MV-4-11 (cell line): Measurements from ENCODE around the gene REEP1.
"Not testable (repeated sequence)": the region's sequence is repeated elsewhere in the genome, so short reads cannot be mapped to it uniquely, and the experiment has no call there.

Experiments
- DNase-seq: peaks from one replicate; lab custom pipeline; 2025; lab: John Stamatoyannopoulos, UW

REEP1 gene

DNA sequence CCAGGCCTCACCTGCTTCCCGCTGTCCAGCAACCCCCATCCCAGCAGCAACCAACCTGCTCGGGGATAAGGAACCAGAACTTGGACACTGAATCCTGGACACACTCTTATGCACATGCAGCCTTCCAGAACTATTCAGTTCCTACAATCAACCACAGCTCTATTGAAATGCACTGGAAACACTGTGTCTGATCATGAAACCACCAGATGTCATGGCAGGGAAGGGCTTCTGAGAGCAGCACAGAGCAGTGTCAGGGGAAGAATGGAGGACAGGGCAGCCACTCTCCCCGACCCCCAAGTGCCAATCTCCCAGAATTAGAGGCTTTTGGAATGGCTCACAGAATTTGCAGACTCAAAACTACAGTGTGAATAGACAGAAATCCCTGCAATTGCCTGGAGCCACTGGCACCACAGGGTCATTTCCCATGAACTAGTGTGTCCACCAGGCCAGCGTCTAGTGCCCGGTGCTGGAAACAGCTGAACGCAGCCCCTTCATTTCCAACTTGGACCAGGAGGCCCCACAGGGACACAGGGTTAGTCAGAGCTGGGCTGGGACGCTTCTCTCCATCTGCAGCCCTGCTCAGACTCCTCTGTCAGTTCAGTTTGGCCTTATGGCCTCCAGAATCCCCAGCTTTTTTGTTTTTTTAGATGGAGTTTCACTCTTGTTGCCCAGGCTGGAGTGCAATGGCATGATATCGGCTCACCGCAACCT lies 112.6 kb downstream of the REEP1 start:
- DNase-seq, result peak; percentile 27

DNA sequence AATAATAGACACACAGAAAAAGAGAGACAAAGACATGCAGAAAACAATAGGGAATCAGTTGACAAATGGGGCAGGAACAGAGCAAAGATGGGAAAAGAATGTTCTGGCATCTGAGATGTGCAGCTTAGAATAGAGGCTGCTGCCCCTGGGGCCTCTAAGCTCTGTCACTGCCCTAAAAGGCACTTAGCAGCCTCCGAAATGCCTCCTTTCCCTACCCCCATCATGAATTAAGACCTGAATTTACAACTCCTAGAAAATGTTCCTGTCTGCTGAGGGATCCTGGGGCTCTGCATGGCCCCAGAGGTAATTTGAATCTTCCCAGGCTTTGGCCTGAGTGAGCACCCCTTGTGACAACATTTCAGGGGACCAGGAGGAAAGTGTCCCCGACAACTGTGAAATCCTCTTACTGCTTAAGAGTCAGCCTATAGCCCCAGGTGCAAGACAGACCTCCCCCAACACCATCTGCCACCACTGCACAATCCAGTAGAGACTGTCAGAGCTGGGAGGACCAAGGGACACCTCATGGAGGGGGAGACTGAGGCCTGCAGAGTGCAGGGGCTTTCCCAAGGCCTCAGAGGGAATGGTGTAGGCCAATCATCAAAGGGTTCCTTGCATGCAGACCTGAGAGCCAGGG lies 113.4 kb downstream of the REEP1 start:
- no peak for DNase-seq

DNA sequence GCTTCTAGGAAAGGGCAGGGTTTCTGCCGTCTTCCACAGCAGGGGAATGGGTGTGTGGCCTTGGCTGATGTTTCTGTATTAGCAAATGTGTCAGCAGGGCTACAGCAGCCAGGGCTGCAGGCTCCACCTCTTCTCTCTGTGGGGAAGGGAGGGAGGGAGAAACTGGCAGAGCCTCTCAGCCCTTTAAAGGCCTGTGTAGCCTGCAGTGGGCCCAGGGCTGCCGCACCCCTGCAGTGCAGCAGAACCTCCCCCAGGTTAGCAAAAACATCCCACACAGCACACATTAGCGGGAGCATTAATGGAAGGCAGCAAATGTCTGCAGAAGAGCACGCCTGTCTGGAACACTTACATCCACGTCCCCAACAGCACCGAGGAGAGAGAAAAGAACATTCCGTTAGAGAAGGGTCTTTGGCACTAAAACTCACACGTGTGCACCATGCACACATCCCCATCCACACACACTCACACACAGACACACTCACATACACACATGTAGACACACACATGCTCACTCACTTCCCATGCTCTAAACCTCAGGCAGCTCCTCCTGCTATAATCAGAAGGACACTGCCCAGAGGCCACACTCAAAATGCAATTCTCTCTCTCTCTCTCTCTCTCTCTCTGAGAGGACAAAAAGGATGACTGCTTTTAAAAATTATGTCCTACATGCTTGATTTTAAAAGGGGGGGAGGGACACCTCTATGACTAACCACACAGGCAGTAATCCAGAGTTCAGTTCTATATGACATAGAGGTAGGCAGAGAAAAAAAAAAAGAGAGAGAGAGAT lies 114.1 kb downstream of the REEP1 start:
- no peak for DNase-seq

DNA sequence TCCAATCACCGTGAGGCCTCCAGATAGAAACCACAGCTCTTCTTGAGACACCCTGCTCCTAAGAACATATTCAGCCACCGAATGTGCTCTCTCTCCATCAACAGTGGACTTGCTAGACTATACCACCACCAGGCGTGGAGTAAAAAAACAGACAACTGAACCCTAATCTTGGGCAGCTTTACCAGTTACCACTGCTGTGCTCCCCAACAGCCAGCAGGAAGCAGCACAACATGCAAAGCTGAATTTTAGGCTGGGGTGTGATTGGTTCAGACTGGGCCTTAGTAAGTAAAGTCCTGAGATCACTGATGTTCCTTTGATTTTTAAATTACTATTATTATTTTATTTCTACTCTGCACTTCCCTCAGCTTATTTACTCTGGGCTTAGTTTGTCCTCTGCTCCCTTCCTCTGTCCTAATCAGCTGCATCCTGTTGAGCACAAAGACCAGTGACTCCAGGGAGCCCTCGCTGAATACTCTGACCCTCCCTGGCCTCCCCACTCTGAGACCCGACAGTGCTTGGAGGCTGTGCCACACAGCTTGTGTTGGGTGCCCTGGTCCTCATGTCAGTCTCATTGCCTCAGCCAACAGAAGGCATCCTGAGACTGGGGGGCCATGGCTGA lies 116.3 kb downstream of the REEP1 start:
- peak; percentile 64 for DNase-seq

DNA sequence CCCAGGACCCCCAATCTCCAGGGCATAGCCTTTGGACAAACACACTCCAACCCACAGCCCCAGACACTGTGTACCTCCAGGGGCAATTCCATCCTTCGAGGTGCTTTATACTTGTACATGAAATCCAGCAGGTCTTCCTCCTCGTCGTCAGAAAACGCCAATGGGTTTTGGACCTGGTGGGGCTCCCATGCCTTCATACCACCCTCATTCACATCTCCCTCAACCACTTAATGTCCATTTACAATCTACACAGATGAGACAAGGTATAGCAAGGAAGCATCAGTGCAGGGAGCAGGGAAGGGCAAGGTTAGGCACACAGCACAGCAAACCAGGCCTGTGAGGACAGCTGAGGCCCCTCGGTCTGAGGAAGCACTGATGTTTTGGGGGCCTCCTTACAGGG lies 117.5 kb downstream of the REEP1 start:
- DNase-seq, result no peak

DNA sequence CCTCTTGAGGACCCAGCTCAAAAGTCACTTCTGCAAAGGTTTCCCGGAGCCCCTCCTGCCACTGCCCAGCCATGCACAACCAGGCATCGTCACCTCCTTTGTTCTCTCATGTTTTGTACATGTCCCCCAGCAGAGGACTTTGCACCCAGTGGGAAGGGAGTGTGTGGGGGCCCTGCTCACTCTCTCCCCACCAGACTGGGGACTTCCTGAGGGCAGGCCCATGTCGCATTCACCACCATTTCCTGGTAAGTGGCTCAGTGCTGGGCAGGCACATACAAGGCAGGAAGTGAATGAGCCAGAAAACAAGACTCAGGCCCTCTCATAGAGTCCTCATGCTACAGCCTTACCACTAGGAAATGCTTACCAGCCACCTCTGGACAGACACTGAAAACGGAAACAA lies 119.3 kb downstream of the REEP1 start:
- DNase-seq, result no peak

DNA sequence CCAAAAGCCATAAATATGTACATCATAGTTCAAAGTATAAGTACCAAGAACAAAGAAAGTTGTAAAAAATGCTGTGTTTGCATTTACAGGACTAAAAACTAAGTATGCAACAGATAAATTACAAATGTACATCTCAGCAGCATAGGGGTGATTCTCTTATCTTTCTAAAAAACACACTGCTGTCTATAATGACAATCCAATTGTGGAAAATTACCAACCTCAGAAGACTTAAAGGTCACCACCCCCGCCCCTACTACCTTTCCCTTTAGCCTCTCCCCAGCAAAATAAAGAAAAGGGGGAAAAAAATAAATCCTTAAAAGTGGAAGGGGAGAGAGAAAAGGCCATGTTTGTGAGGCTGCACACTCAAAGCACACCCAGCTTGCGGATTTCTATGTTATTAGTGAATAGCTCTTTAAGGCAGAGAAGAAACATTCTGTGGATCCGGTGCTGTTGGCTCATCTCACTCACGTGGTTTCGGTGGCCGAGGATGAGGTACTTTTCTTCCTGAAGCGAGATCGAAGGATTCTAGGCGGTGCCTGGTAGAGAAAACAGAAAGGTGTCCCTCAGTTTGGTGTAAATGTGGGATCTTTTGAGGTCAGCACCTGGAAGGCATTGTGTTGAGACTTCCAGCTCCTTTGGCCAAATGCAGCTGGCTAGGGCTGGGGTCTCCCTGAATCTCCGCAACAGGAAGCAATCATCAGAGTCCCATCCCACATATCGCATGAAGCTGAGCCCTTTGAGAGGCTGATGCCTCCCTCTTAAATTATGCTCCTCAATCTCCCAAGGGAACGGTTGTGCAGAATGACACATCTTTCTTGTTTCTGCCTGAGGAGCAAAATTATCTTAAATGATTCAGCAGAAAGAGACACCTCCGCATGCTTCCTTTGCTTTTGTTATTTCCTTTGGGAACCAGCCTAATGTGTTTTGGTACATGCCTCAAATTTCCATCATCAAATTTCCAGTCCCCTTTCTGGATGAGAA lies 120.6 kb downstream of the REEP1 start:
- peak; percentile 50 for DNase-seq

DNA sequence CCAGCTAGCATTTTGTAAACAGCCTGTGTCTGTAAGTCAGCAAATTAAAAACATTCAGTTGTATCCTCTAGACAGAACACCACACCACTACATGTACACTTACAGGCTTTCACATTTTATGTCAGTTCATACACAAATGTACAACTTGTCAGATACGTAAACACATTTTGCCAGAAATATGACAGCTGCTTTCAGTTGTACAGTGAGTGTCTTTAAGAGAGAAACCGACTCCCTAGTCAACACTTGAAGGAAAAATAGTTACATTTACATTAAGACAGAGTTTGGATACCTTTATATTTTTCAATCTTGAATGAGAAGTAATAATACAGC lies 123.0 kb downstream of the REEP1 start:
- DNase-seq, result no peak

DNA sequence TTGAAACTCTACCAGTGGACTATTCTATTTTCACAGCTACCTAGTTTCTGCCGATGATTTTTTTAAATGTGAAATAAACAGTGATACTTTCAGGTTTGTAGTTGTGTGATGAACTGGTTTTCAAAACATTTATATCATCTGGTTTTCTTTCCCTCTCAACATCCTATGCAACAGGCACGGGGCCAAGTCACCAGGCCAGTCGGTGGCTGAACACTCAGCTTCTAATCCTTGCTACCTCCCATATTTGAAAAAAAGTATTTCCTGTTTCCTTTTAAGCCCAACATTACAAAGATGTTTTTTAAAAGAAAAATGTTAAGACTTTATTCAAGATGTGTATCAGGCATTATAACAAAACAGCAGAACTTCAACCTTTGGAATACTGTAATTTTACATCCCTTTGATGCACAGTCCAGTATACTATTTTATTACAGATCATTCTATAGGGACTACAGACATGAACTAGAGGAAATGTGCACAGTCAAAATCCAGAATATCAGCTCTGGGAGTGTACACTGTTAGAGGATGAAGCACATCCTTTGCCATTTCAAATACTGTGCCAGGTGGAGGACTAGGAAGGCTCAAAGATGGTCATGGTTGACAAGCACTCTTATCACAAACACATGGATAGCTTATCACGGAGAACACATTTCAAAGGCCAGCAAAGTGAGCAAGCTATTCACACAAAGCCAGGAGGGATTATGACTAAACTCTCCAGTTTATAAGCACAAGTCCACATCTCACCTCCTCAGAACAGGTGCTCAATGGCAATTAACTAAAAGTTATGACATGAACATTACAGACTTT lies 123.5 kb downstream of the REEP1 start:
- DNase-seq, result no peak

DNA sequence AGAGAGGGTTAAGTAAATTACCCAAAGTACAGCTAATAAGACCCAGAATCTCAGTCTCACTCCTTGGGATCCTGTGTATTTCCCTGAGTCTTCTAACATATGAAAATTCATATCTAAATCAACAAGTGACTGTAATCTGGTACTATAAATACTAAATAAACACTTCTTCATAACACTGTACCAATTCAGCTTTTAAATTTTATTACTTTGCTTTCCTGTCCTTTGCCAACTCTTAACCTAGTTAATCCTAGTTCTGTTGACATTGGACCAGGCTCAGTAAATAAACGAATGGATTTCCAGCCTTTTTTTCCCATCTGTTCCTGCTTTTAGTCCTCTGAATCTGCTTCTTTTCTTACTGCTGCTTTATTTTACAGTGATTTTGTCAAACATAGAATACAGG lies 124.4 kb downstream of the REEP1 start:
- DNase-seq, result no peak

DNA sequence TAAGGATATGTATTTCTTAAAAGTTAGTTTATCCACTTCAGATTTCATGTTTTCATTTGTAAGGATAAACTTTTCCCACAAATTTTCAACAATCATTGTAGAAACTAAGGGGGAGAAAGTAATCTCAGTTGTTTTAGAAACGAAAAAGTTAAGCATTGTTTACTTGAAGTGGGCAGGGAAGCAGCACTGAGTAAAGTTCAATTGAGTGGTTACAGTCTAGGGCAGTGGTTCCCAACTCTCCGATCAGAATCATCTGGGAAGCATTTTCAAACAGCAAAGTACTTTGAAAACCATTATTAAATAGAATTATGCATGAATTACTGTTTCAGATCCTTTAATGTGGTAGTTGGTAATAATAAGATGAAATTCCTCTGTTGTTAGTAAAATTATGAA lies 125.6 kb downstream of the REEP1 start:
- no peak for DNase-seq

DNA sequence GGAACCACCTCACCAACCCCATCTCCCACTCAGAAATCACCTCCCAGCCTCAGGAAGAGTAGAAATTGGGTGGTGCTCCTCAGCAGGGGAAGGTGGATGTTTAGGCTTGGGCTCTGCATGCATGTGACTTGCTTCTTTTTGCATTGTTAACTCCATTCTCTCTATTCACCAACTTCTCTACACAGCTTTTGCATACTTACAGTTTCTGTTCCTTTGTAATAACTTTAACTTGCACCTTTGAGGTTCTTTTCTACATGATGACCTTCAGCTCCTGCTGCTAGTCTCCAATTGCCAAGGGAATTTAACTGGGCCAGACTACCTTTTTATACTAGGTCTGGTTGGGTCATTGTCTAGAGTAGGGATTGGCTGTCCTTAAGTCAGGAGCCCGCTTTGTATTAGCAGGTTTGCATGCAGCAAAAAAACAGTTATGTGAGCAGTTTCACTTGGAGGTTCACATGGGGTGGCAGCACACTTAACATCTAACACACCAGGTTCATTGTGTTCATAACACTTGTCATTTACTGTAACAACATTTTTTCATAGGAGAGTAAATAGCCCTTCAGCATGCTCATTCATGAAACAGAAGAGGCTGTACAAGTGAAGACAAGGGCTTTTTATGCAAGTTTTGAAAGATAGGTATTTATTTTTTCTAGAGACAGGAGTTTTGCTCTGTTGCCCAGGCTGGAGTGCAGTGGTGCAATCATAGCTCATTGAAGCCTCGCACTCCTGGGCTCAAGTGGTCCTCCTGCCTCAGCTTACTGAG lies 126.2 kb downstream of the REEP1 start:
- DNase-seq, result no peak

DNA sequence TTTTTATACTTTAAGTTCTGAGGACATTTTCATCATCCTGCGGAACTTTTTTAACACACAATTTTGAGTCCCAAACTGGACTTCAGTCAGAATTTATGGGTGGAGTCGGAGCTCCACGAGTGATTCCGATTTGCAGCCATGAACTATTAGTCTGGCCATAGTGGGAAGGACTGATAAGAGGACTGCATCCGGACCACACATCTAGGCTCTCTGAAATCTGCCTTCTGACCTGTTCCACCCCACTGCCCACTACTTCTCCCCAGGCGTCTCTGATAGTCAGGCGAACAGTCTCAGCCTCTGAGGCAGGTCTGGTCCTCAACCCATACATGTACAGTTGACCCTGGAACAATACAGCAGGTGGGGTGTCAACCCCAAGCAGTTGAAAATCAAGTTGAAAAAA lies 133.0 kb downstream of the REEP1 start:
- no peak for DNase-seq

DNA sequence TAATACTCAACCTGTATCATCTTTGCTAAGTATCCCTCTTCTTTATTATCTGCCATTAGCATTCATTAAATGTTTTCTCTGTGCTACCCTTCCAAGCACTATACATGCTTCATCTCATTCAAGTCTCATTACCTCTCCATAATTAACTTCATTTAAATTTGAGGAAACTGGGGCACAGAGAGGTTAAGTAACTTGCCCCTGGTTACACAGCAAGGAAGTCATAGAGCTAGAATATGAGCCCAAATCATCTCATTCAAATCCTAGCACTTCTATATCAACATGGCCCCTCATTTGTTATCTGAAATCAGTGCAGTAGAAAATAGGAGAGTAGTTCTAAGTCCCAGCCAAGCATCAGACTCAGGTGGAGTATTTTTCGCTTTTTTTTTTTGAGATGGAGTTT lies 133.8 kb downstream of the REEP1 start:
- DNase-seq, result no peak

DNA sequence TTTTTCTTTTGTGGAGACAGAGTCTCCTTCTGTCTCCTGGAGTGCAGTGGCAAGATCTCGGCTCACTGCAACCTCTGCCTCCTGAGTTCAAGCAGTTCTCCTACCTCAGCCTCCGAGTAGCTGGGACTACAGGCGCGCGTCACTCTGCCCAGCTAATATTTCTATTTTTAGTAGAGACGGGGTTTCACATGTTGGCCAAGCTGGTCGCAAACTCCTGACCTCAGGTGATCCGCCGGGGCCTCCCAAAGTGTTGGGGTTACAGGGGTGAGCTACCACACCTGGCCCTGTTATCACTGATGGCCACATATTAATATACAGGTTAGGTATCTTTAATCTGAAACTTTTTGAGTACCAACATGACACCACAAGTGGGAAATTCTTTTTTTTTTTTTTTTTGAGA lies 134.7 kb downstream of the REEP1 start:
- no peak for DNase-seq

DNA sequence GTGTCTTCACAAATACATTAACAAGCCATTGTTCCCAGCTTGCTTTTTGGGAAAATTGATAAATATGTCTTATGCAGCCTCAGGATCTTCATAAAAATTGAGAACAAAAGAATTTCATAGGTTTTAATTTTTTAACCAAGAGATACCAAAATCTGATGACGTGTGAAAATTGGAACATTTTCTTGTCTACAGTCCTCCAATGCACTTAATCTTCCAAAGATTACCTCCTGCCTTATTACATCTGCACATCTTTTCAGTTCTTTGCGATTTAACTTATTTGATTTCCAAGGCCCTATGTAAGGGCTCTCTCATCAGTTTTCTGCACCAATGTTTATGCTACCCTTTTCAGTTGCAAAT lies 135.1 kb downstream of the REEP1 start:
- no peak for DNase-seq

DNA sequence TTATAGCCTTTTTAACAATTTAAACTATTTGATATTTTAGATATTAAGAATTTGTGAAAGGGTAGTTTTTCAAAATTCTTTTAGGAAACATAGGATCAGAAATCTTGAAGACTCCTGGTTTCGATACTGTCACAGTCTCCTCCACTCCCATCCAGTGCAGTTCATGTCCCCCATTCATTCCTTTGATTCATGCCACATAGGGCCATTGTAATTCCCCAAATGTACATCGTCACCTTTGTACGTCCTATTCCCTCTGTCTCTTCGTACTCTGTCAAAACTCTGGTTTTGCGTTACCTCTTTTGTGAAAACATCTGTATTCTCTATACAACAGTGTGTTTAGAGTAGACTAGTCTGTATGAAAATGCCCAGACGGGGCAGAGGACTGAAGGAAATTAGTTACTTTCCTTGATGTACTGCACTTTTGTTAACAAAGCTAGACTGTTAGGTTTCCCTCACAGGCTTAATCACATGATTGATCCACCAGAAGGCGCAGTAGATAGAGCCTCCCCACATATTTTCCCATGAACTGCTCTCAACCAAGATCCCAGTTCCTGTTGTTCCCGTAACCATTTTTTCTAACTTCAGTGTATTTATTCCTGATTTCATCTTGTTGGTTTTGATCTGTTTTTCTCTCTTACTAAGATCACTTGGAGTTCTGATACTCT lies 135.6 kb downstream of the REEP1 start:
- no peak for DNase-seq

DNA sequence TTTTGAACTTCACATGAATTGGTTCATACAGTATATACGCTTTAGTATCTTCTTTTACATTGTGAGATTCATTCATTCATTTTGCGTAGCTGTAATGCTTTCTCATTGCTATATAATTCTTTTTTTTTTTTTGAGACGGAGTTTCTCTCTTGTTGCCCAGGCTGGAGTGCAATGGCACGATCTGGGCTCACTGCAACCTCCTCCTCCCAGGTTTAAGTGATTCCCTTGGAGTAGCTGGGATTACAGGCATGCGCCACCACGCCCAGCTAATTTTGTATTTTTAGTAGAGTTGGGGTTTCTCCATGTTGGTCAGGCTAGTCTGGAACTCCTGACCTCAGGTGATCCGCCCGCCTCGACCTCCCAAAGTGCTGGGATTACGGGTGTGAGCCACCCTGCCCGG lies 136.9 kb downstream of the REEP1 start:
- DNase-seq, result not testable (repeated sequence)

DNA sequence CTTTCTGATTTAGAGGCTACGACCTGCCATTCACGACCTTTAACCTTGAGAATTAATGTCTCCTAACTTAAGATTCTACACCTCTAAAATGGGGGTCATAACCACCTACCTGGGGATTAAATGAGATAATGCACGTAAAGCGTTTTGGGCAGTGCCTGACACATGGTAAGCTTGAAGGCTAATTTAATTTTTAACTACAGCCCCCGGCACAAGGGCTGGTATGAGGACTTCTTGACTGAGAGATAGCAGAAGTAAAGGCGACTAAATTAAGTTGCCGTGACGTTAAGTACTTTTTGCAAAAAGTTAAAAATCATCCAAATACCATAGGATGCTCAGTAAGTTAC lies 137.6 kb downstream of the REEP1 start:
- DNase-seq, result no peak
